Measurements from ENCODE around the gene RNF222.

DNA sequence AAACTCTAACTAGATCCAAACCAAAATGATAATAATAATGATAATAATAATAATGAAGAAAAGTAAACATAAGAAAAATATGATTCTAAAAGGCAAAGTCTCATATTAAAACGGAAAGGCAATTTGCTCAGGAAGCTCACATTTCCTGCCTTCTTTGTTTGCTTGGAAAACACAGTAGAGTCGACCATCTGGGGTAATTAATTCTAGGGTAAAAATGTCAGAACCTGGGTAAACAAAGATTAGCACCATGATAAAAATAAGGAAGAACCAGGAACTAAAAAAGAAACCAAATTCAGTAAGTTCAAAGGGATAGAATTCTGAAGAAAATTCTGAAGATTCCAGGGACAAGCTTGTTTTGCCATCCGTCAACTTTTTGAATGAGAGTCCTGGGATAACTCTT is 37.4 kb downstream of the RNF222 start:
- TF ChIP-seq, protein P1, sequence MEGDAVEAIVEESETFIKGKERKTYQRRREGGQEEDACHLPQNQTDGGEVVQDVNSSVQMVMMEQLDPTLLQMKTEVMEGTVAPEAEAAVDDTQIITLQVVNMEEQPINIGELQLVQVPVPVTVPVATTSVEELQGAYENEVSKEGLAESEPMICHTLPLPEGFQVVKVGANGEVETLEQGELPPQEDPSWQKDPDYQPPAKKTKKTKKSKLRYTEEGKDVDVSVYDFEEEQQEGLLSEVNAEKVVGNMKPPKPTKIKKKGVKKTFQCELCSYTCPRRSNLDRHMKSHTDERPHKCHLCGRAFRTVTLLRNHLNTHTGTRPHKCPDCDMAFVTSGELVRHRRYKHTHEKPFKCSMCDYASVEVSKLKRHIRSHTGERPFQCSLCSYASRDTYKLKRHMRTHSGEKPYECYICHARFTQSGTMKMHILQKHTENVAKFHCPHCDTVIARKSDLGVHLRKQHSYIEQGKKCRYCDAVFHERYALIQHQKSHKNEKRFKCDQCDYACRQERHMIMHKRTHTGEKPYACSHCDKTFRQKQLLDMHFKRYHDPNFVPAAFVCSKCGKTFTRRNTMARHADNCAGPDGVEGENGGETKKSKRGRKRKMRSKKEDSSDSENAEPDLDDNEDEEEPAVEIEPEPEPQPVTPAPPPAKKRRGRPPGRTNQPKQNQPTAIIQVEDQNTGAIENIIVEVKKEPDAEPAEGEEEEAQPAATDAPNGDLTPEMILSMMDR (IDR thresholded peaks at IDR 0.05) = no peak
- no peak for TF ChIP-seq POLR2AphosphoS5 (IDR thresholded peaks at IDR 0.05)
- TF ChIP-seq POLR2A (IDR thresholded peaks at IDR 0.05) = no peak
